Measurements from ENCODE around the gene CDK2. TPM values are rescaled to one million over a fixed set of nuclear protein-coding genes. Genes with fewer than 3 reads are reported as not detected.
"Not testable (repeated sequence)": the region's sequence is repeated elsewhere in the genome, so short reads cannot be mapped to it uniquely, and the experiment has no call there.

The CDK2 gene
- total RNA-seq, 1 experiment from 2014 or later = 85.4 TPM

DNA sequence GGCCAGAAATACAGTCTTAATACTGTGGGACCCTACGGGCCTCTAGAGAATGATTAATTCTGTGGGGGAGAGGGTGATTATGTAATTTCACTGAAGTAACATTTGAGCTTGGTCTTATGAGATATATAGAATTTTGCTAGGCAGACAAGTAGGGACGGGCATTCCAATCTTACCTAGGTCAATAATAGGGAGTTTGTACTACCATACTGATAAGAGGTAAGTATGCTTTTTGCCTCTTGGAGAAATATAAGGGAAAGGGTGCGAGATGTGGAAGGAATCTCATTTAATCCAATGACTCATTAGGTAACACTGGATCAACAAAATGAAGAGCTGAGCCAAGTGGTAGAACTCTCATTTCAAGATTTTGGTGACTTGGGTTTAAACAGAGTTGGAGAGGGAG lies 12.4 kb downstream of the CDK2 start:
- no peak for DNase-seq (ENCODE audit: low read depth)

- not testable (repeated sequence) for DNase-seq (ENCODE audit: low read depth)
Observed at GRCh38 chr12:55981882-55982281, 15.3 kb downstream of the CDK2 start.

GRCh38 chr12:55982319-55982936 lies 15.8 kb downstream of the CDK2 start:
- no peak for DNase-seq (ENCODE audit: low read depth)

DNA sequence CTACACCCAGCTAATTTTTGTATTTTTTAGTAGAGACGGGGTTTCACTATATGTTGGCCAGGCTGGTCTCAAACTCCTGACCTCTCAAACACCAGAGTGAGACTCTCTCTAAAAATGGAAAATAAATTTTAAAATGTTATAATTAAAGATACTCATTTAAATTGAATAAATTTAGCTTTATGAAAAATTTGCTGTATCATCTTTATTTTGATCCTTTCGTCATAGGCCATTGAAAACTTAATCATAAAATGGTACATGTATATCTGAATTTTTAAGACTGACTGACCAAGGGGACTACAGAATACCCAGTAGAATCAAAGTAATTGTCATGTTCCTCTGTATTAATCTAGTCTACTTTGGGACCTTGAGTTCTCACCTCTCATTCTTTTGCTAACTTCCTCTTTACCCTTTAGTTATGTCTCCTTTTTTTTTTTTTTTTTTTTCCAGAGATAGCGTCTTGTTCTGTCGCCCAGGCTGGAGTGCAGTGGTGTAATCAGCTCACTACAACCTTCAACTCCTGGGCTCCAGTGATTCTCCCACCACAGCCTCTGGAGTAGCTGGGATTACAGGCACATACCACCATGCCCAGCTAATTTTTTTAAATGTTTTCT lies 16.7 kb downstream of the CDK2 start:
- DNase-seq (ENCODE audit: low read depth) = no peak

DNA sequence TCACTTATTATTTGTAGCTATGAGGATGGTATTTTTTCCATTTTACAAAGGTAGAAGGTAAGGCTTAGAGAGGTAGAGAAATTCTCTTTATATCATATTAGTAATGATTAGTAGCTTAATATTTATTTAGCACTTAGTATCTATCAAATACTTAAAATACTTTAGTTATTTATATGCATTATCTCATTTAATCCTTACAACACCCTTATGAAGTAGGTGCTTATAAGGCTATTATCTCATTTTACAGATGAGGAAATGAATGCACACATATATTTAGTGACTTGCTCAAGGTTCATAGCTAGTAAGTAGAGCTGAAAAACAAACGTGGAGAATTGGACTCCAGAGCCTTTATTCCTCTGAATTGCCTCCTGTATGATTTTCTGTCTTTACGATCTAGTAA lies 18.2 kb downstream of the CDK2 start:
- DNase-seq (ENCODE audit: low read depth) = no peak

- no peak for DNase-seq (ENCODE audit: low read depth)
Observed at GRCh38 chr12:55985341-55985740, 18.7 kb downstream of the CDK2 start.

GRCh38 chr12:55985976-55986375 lies 19.3 kb downstream of the CDK2 start:
- DNase-seq (ENCODE audit: low read depth) = not testable (repeated sequence)

DNA sequence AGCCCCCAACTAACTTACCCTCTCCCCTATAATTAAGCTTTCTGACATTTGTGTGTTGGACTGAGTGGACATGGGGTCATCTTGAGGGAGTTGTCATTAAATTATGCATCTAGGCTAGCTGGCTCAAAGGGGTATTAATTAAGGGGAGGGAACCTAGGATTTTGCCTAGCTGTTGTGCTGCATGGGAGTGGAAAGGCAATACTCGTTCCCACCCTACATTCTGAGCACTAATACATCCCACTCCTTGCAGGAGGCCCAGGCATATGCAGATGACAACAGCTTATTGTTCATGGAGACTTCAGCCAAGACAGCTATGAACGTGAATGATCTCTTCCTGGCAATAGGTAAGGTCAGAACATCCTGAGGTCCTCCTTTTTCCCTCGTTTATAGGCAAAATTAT lies 24.5 kb downstream of the CDK2 start:
- no peak for DNase-seq (ENCODE audit: low read depth)

- no peak for DNase-seq (ENCODE audit: low read depth)
Observed at GRCh38 chr12:55993230-55993853, 26.7 kb downstream of the CDK2 start.

- DNase-seq (ENCODE audit: low read depth) = no peak
Observed at GRCh38 chr12:55995366-55995765, 28.7 kb downstream of the CDK2 start.

DNA sequence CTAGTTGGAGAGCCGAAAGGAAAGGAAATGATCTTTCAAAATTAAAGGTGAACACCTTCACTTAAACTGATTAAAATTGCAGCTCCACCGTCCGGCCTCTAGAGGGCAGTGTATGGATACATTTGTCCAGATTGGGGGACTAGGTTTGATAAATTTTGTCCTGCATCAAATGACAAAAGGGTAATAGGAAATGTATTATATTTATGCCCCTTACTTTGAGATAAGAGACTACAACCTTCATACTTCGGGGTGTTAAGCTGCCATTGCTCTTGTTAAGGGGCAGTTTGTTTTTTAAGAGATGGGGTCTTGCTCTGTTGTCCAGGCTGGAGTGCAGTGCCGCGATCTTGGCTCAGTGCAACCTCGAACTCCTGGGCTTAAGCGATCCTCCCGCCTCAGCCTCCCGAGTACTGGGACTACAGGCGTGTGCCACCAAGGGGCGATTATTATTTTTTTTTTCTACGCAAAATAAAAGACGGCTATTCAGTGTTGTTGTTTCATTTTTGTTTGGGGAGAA lies 29.6 kb downstream of the CDK2 start:
- DNase-seq (ENCODE audit: low read depth) = peak; percentile 57

GRCh38 chr12:55996715-55997534 lies 30.3 kb downstream of the CDK2 start, which contains the start of gene SUOX:
Gene SUOX, plus strand, starts transcription at chr12:55997276. Its CDS starts 4,946 bp downstream, at chr12:56002222.
- peak; percentile 95 for DNase-seq (ENCODE audit: low read depth)

DNA sequence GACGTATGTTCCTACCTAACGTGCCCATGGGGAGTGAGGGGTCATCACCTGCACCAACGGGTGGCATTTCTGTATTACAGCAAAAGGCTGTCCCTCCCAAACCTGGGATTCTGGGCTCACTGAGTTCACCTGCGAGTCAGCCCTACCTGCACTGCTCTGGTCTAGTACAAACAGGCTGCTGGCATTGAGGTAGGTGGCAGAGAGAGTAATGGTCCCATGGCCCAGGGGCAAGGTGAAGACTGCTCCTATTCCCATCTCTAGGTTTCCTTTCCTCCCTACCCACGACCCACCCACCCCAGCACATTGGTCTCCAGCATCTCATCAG lies 30.9 kb downstream of the CDK2 start:
- no peak for DNase-seq (ENCODE audit: low read depth)

DNA sequence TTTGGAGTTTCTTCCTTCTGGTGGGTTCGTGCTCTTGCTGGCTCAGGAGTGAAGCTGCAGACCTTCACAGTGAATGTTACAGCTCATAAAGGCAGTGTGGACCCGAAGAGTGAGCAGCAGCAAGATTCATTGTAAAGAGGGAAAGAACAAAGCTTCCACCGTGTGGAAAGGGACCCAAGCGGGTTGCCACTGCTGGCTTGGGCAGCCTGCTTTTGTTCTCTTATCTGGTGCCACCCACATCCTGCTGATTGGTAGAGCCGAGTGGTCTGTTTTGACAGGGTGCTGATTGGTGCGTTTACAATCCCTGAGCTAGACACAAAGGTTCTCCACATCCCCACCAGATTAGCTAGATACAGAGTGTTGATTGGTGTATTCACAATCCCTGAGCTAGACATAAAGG lies 32.9 kb downstream of the CDK2 start:
- DNase-seq (ENCODE audit: low read depth) = not testable (repeated sequence)

- not testable (repeated sequence) for DNase-seq (ENCODE audit: low read depth)
Observed at GRCh38 chr12:55999999-56000540, 33.4 kb downstream of the CDK2 start.

GRCh38 chr12:56001487-56002100 lies 35.0 kb downstream of the CDK2 start:
- no peak for DNase-seq (ENCODE audit: low read depth)

DNA sequence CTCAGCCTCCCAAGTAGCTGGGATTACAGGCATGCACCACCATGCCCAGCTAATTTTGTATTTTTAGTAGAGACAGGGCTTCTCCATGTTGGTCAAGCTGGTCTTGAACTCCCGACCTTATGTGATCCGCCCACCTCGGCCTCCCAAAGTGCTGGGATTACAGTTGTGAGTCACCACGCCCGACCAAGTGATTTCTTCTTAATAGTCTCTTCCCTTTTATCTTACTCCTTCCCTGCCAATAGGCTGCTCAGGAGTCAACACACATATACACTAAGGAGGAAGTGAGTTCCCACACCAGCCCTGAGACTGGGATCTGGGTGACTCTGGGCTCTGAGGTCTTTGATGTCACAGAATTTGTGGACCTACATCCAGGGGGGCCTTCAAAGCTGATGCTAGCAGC lies 36.7 kb downstream of the CDK2 start:
- not testable (repeated sequence) for DNase-seq (ENCODE audit: low read depth)

DNA sequence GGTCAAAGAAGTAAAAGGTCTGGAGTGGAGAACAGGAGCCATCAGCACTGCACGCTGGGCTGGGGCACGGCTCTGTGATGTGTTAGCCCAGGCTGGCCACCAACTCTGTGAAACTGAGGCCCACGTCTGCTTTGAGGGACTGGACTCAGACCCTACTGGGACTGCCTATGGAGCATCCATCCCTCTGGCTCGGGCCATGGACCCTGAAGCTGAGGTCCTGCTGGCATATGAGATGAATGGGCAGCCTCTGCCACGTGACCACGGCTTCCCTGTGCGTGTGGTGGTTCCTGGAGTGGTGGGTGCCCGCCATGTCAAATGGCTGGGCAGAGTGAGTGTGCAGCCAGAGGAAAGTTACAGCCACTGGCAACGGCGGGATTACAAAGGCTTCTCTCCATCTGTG lies 37.6 kb downstream of the CDK2 start:
- DNase-seq (ENCODE audit: low read depth) = no peak

- DNase-seq (ENCODE audit: low read depth) = peak; percentile 5
Observed at GRCh38 chr12:56007564-56008559, 41.2 kb downstream of the CDK2 start.

GRCh38 chr12:56010111-56010570 lies 43.5 kb downstream of the CDK2 start:
- DNase-seq (ENCODE audit: low read depth) = no peak
